A549 (cell line): Measurements from ENCODE around the gene HADHA. TPM values are rescaled to one million over a fixed set of nuclear protein-coding genes. Genes with fewer than 3 reads are reported as not detected.

Source experiments
- ATAC-seq, 2 experiments: fragments of 200-7000 bp in 1 of 2; fragments of >200 bp in 1 of 2; cut with Nextera tagmentation in 1 of 2; cut with Tn5 transposase in 1 of 2; 3 replicates each; pipeline versions ENCODE4 v1.8.0 to v1.9.1; 2018 to 2020; ENCODE audit warnings: mild to moderate bottlenecking in 1 of 2, moderate library complexity in 1 of 2
- CTCF ChIA-PET: fragments of 300-600 bp; sonication (Branson Sonifier 250); formaldehyde crosslinking; extraction: SDS; loops from one replicate; lab custom pipeline; 2021; ENCODE audit warnings: antibody characterized with exemption, inconsistent platforms; lab: Yijun Ruan, JAX
- POLR2A ChIA-PET: fragments of 350-600 bp; formaldehyde crosslinking; extraction: SDS; loops from one replicate; lab custom pipeline; 2021; ENCODE audit warnings: antibody characterized with exemption, inconsistent platforms; lab: Yijun Ruan, JAX
- DNase-seq, 2 experiments: peaks; one replicate each; pipeline versions ENCODE4 v3.0.0 to v3.0.0-alpha.2; 2011 to 2016; ENCODE audit warnings: low read depth in 1 of 2, low spot score in 1 of 2
- FAIRE-seq: peaks from 2 replicates; lab custom pipeline; 2011; peaks lifted over from hg19 to GRCh38; lab: Jason Lieb, UNC
- H3K27ac ChIP-seq, 2 experiments: fragments of >200 bp; sonication (Bioruptor Twin); formaldehyde crosslinking; 3 replicates each; pipeline ENCODE4 v1.5.1; 2016 to 2017
- H3K4me1 ChIP-seq: fragments of >200 bp; sonication (Bioruptor Twin); formaldehyde crosslinking; 3 replicates; pipeline ENCODE4 v1.6.1; 2016
- H3K4me2 ChIP-seq: fragments of >200 bp; sonication (Bioruptor Twin); formaldehyde crosslinking; 3 replicates; pipeline ENCODE4 v1.6.1; 2016
- H3K4me3 ChIP-seq: fragments of >200 bp; sonication (Bioruptor Twin); formaldehyde crosslinking; 3 replicates; pipeline ENCODE4 v1.5.1; 2016
- H3K9me3 ChIP-seq: fragments of >200 bp; sonication (Bioruptor Twin); formaldehyde crosslinking; 3 replicates; pipeline ENCODE4 v1.6.1; 2016
- ESRRA ChIP-seq: fragments of 150-350 bp; IDR thresholded peaks from 2 replicates; pipeline ENCODE4 v1.6.1; 2014; ENCODE audit warnings: mild to moderate bottlenecking, low read length, borderline replicate concordance
- GATA3 ChIP-seq: IDR thresholded peaks from 2 replicates; pipeline ENCODE4 v1.6.1; 2012; ENCODE audit warnings: borderline replicate concordance
- HOXA7 ChIP-seq: fragments of 250-450 bp; sonication (Bioruptor Pico); IDR thresholded peaks from 2 replicates; pipeline ENCODE4 v1.5.0; 2020; ENCODE audit warnings: mild to moderate bottlenecking, moderate library complexity
- HOXB5 ChIP-seq: fragments of 250-450 bp; sonication (Bioruptor Pico); IDR thresholded peaks from 2 replicates; pipeline ENCODE4 v1.5.0; 2020; ENCODE audit warnings: mild to moderate bottlenecking, moderate library complexity
- JUN ChIP-seq, 2 experiments: fragments of >200 bp; sonication (Bioruptor Twin); formaldehyde crosslinking; IDR thresholded peaks; 2 replicates in 1 of 2; 3 replicates in 1 of 2; pipeline ENCODE4 v1.6.1; 2016 to 2017
- JUNB ChIP-seq: fragments of >200 bp; sonication (Bioruptor Twin); formaldehyde crosslinking; IDR thresholded peaks from 2 replicates; pipeline ENCODE4 v1.6.1; 2016
- KDM1A ChIP-seq: fragments of 200-600 bp; sonication (generic); IDR thresholded peaks from 2 replicates; pipeline ENCODE4 v1.6.1; 2016; ENCODE audit warnings: low read depth, mild to moderate bottlenecking
- MAFK ChIP-seq: fragments of 450-650 bp; IDR thresholded peaks from 2 replicates; pipeline ENCODE4 v1.6.1; 2014; ENCODE audit not compliant: partially characterized antibody
- MAX ChIP-seq: IDR thresholded peaks from 2 replicates; pipeline ENCODE4 v1.6.1; 2012
- MAZ ChIP-seq: fragments of 150-350 bp; IDR thresholded peaks from 2 replicates; pipeline ENCODE4 v1.6.1; 2014; ENCODE audit warnings: antibody characterized with exemption, low read depth, low read length, borderline replicate concordance
- NFE2L2 ChIP-seq: fragments of 150-350 bp; conservative IDR thresholded peaks from 2 replicates; pipeline ENCODE4 v1.6.1; 2014; ENCODE audit warnings: low read length
- RARB ChIP-seq: fragments of 250-450 bp; sonication (Bioruptor Pico); IDR thresholded peaks from 2 replicates; pipeline ENCODE4 v1.8.0; 2021; ENCODE audit warnings: mild to moderate bottlenecking, moderate library complexity
- RCOR1 ChIP-seq: fragments of 150-350 bp; IDR thresholded peaks from 2 replicates; pipeline ENCODE4 v1.6.1; 2014; ENCODE audit warnings: antibody characterized with exemption, low read length, low read depth
- REST ChIP-seq: fragments of 200-600 bp; sonication (generic); IDR thresholded peaks from 2 replicates; pipeline ENCODE4 v1.6.1; 2016; ENCODE audit warnings: antibody characterized with exemption, mild to moderate bottlenecking, moderate library complexity
- SREBF2 ChIP-seq: fragments of 450-650 bp; IDR thresholded peaks from 2 replicates; pipeline ENCODE4 v1.6.1; 2014; ENCODE audit warnings: mild to moderate bottlenecking, moderate library complexity
- TP53 ChIP-seq: fragments of 250-450 bp; sonication (Bioruptor Pico); IDR thresholded peaks from 2 replicates; pipeline ENCODE4 v1.5.0; 2021; ENCODE audit warnings: mild to moderate bottlenecking, moderate library complexity
- ZC3H11A ChIP-seq: fragments of 450-650 bp; IDR thresholded peaks from 2 replicates; pipeline ENCODE4 v1.6.1; 2014; ENCODE audit warnings: antibody characterized with exemption, mild to moderate bottlenecking
- ZSCAN20 ChIP-seq: fragments of 250-450 bp; sonication (Bioruptor Pico); IDR thresholded peaks from 2 replicates; pipeline ENCODE4 v1.8.0; 2022; ENCODE audit warnings: mild to moderate bottlenecking, moderate library complexity
- whole genome bisulfite sequencing: methylation state at CpG from one replicate; pipeline ENCODE4 v1.1.6; 2017; ENCODE audit errors: missing lambda C conversion rate; 5-methylcytosine and 5-hydroxymethylcytosine counted together
- polyA plus RNA-seq, 4 experiments: library from polyadenylated mRNA; depleted of rRNA in 3 of 4; stranded (reverse); fragments of >200 nt; fragmentation: RNase III in 1 of 4; extraction: RNeasy Plus Mini Kit Qiagen cat#74134 plus additional on column Dnase treatment in 1 of 4; gene quantifications; 2 replicates in 3 of 4; 3 replicates in 1 of 4; pipeline ENCODE4 v1.2.3, GENCODE V29; 2011 to 2017
- TF ChIP-seq, protein P1 (sequence below): fragments of 250-450 bp; sonication (Bioruptor Pico); IDR thresholded peaks from 2 replicates; pipeline ENCODE4 v1.5.0; 2020; ENCODE audit warnings: low read depth, mild to moderate bottlenecking, moderate library complexity

Gene HADHA
- polyA plus RNA-seq, 2 of the 4 experiments (the other 2 are of a cell fraction): 122 to 174 TPM

- FAIRE-seq: no peak
- Histone ChIP-seq H3K4me2 (no peak overlapping the region), H3K9me3 (no peaks in the 10 kb centered on the region), H3K4me3 (no peak overlapping the region), H3K27ac (no peak overlapping the region), H3K4me1 (peaks cover 6% of the 10 kb centered on the region; the same call in 2 of the 3 replicates)
- 73% methylated on average over 3 of the region's 3 CpGs for WGBS
- TF ChIP-seq MAX (no peak), ESRRA (no peak), KDM1A (no peak), MAZ (no peak), RCOR1 (no peak), JUN (IDR thresholded peaks at IDR 0.05) (no peak), REST (no peak), MAFK (no peak)
- TF ChIP-seq, protein P1, sequence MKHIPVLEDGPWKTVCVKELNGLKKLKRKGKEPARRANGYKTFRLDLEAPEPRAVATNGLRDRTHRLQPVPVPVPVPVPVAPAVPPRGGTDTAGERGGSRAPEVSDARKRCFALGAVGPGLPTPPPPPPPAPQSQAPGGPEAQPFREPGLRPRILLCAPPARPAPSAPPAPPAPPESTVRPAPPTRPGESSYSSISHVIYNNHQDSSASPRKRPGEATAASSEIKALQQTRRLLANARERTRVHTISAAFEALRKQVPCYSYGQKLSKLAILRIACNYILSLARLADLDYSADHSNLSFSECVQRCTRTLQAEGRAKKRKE: no peak
- no peak for DNase-seq
- ATAC-seq: peak in 1 of 2 experiments; percentile 55; a peak in 1 of 6 replicates
- POLR2A ChIA-PET: no interaction called here
- CTCF ChIA-PET: interaction anchor here (0.8 to 1.0 kb wide), 2 partner anchors 9 to 12 kb away, joined by 3 read pairs; no protein-coding TSS in a partner anchor
Observed at GRCh38 chr2:26284132-26284531, 39.7 kb upstream of the HADHA start.

- no peak overlapping the region for H3K27ac ChIP-seq
- no peak overlapping the region for H3K4me2 ChIP-seq
- H3K4me1 ChIP-seq: peaks cover 6% of the 10 kb centered on the region; the same call in 2 of the 3 replicates
- no peak overlapping the region for H3K4me3 ChIP-seq
- POLR2A ChIA-PET: no interaction called here
- no peak for TF ChIP-seq GATA3
- no peak for TF ChIP-seq TP53 (CRISPR knock-in tag)
- TF ChIP-seq ZC3H11A: no peak
- TF ChIP-seq SREBF2: no peak
- TF ChIP-seq ZSCAN20: no peak
- TF ChIP-seq RARB (CRISPR knock-in tag): no peak
- CTCF ChIA-PET: interaction anchor here (0.8 to 1.0 kb wide), 2 partner anchors 9 to 12 kb away, joined by 3 read pairs; no protein-coding TSS in a partner anchor
- DNase-seq: no peak
- FAIRE-seq: no peak
- WGBS: 93% methylated on average over 2 of the region's 2 CpGs
- H3K9me3 ChIP-seq: no peaks in the 10 kb centered on the region
- no peak for ATAC-seq
Observed at GRCh38 chr2:26283606-26284005, 39.2 kb upstream of the HADHA start.

- DNase-seq (no peak), ATAC-seq (no peak), FAIRE-seq (no peak)
- 89% methylated on average over 2 of the region's 2 CpGs for WGBS
- Histone ChIP-seq H3K4me3 (no peak overlapping the region), H3K27ac (no peak overlapping the region), H3K4me2 (no peak overlapping the region), H3K4me1 (peaks cover 6% of the 10 kb centered on the region; the same call in 2 of the 3 replicates), H3K9me3 (no peaks in the 10 kb centered on the region)
- ChIA-PET POLR2A (no interaction called here), CTCF (interaction anchor here (1.3 to 1.6 kb wide), 2 partner anchors 35 to 37 kb away, joined by 3 read pairs; partner anchors contain the start of genes HADHA and HADHB)
- TF ChIP-seq HOXB5 (CRISPR knock-in tag) (no peak), JUNB (no peak), NFE2L2 (no peak), HOXA7 (no peak)
Observed at GRCh38 chr2:26281226-26281625, 36.8 kb upstream of the HADHA start.
